CD14-positive monocyte (primary cell): ENCODE data around the gene ZNF708. TPM values are rescaled to one million over a fixed set of nuclear protein-coding genes. Genes with fewer than 3 reads are reported as not detected.
A peak's percentile ranks its signal among the peaks of the same experiment; 100 is the strongest.

ENCODE experiments used
- DNase-seq, 3 donors: peaks; one replicate each; pipeline ENCODE4 v3.0.0-alpha.2; 2011 to 2022
- H2AFZ ChIP-seq: 2 replicates; pipeline ENCODE4 v1.6.0; 2012; ENCODE audit warnings: mild to moderate bottlenecking, low read depth, low read length, inconsistent platforms; ENCODE audit not compliant: insufficient read depth, poor library complexity, severe bottlenecking
- H3K27ac ChIP-seq, 2 donors: 1 replicate in 1 of 2; 2 replicates in 1 of 2; pipeline ENCODE4 v1.5.1; 2012 to 2013; ENCODE audit warnings: low read length in 2 of 2, control low read depth in 1 of 2, inconsistent platforms in 1 of 2, low read depth in 1 of 2, mild to moderate bottlenecking in 1 of 2
- H3K27me3 ChIP-seq, 2 donors: one replicate each; pipeline versions ENCODE4 v1.6.0 to v1.6.1; 2011 to 2013; ENCODE audit warnings: low read length in 2 of 2; ENCODE audit not compliant: control insufficient read depth in 2 of 2, insufficient read depth in 2 of 2
- H3K36me3 ChIP-seq, 2 donors: replicated peaks in 1 of 2; 1 replicate in 1 of 2; 2 replicates in 1 of 2; pipeline versions ENCODE4 v1.5.1 to v1.6.1; 2012 to 2013; ENCODE audit warnings: low read length in 2 of 2, control low read depth in 1 of 2, inconsistent platforms in 1 of 2, mild to moderate bottlenecking in 1 of 2; ENCODE audit not compliant: insufficient read depth in 2 of 2, control insufficient read depth in 1 of 2
- H3K4me1 ChIP-seq, 2 donors: 1 replicate in 1 of 2; 2 replicates in 1 of 2; pipeline versions ENCODE4 v1.5.1 to v1.6.1; 2012 to 2013; ENCODE audit warnings: low read length in 2 of 2, control low read depth in 1 of 2, inconsistent platforms in 1 of 2, mild to moderate bottlenecking in 1 of 2, moderate library complexity in 1 of 2; ENCODE audit not compliant: insufficient read depth in 2 of 2, control insufficient read depth in 1 of 2
- H3K4me2 ChIP-seq: replicated peaks from 2 replicates; pipeline ENCODE3; 2012; ENCODE audit warnings: low read length, moderate library complexity, mild to moderate bottlenecking; ENCODE audit not compliant: poor library complexity, severe bottlenecking; ENCODE audit errors: extremely low read depth
- H3K4me3 ChIP-seq, 3 experiments: fragments of 200-600 bp in 1 of 3; sonication (generic) in 1 of 3; replicated peaks in 1 of 3; 1 replicate in 2 of 3; 2 replicates in 1 of 3; pipeline ENCODE4 v1.5.1; 2011 to 2013; ENCODE audit warnings: low read length in 3 of 3, mild to moderate bottlenecking in 3 of 3, control low read depth in 2 of 3, low read depth in 2 of 3, inconsistent platforms in 1 of 3, moderate library complexity in 1 of 3
- H3K79me2 ChIP-seq: 2 replicates; pipeline ENCODE4 v1.6.0; 2012; ENCODE audit warnings: mild to moderate bottlenecking, control low read depth, inconsistent platforms, low read length, moderate library complexity; ENCODE audit not compliant: insufficient read depth
- H3K9ac ChIP-seq: 2 replicates; pipeline ENCODE4 v1.6.0; 2017; ENCODE audit warnings: low read length, mild to moderate bottlenecking; ENCODE audit not compliant: insufficient read depth, poor library complexity, severe bottlenecking
- H3K9me3 ChIP-seq, 2 donors: replicated peaks in 1 of 2; 1 replicate in 1 of 2; 2 replicates in 1 of 2; pipeline versions ENCODE4 v1.5.1 to v1.6.1; 2012 to 2013; ENCODE audit warnings: low read length in 2 of 2, control low read depth in 1 of 2; ENCODE audit not compliant: control insufficient read depth in 1 of 2, insufficient read depth in 1 of 2
- H4K20me1 ChIP-seq: 2 replicates; pipeline ENCODE4 v1.6.0; 2012; ENCODE audit warnings: mild to moderate bottlenecking, low read length, control low read depth, moderate library complexity; ENCODE audit not compliant: insufficient read depth
- H3K27ac Mint-ChIP-seq, 7 donors: one replicate each; pipeline ENCODE4 v1.8.0; 2020; ENCODE audit warnings: mild to moderate bottlenecking in 7 of 7, mixed read lengths in 7 of 7, moderate library complexity in 6 of 7, inconsistent platforms in 2 of 7
- H3K27me3 Mint-ChIP-seq, 3 donors: one replicate each; pipeline ENCODE4 v1.8.0; 2021 to 2022; ENCODE audit warnings: low read depth in 3 of 3, mild to moderate bottlenecking in 3 of 3, mixed read lengths in 3 of 3, moderate library complexity in 3 of 3, inconsistent platforms in 1 of 3
- H3K36me3 Mint-ChIP-seq, 2 donors: one replicate each; pipeline ENCODE4 v1.8.0; 2020; ENCODE audit warnings: mixed read lengths in 2 of 2, inconsistent platforms in 1 of 2, mild to moderate bottlenecking in 1 of 2
- H3K4me1 Mint-ChIP-seq: one replicate; pipeline ENCODE4 v1.8.0; 2020; ENCODE audit warnings: mild to moderate bottlenecking, mixed read lengths
- H3K4me3 Mint-ChIP-seq, 2 donors: one replicate each; pipeline ENCODE4 v1.8.0; 2020; ENCODE audit warnings: mild to moderate bottlenecking in 2 of 2, mixed read lengths in 2 of 2, moderate library complexity in 1 of 2
- H3K9me3 Mint-ChIP-seq, 7 donors: one replicate each; pipeline ENCODE4 v1.8.0; 2020 to 2022; ENCODE audit warnings: mixed read lengths in 7 of 7, mild to moderate bottlenecking in 6 of 7, moderate library complexity in 6 of 7, inconsistent platforms in 2 of 7
- CTCF ChIP-seq: fragments of 200-600 bp; IDR thresholded peaks from one replicate; pipeline ENCODE4 v1.8.0; 2022; ENCODE audit warnings: antibody characterized with exemption, mild to moderate bottlenecking
- WGBS: methylation state at CpG from one replicate; pipeline ENCODE4 v1.1.5; 2013; ENCODE audit warnings: missing lambda C conversion rate; ENCODE audit not compliant: insufficient coverage; 5-methylcytosine and 5-hydroxymethylcytosine counted together
- intact Hi-C, 2 donors: fragments of 100-400 bp; cut with micrococcal nuclease; formaldehyde crosslinking; loops; one replicate each; pipeline versions ENCODE4 v1.15.0 to v1.15.1; 2023
- polyA plus RNA-seq, 3 donors: library from polyadenylated mRNA; depleted of rRNA in 1 of 3; unstranded in 2 of 3; stranded (reverse) in 1 of 3; fragments of 300-500 nt in 2 of 3; fragments of >200 nt in 1 of 3; fragmentation: Illumina TruSeq in 2 of 3; gene quantifications; 1 replicate in 2 of 3; 2 replicates in 1 of 3; pipeline ENCODE4 v1.2.3, GENCODE V29; 2012 to 2021

The ZNF708 gene
- polyA plus RNA-seq, 3 donors = 2.2 to 5.7 (median 2.3) TPM

DNA sequence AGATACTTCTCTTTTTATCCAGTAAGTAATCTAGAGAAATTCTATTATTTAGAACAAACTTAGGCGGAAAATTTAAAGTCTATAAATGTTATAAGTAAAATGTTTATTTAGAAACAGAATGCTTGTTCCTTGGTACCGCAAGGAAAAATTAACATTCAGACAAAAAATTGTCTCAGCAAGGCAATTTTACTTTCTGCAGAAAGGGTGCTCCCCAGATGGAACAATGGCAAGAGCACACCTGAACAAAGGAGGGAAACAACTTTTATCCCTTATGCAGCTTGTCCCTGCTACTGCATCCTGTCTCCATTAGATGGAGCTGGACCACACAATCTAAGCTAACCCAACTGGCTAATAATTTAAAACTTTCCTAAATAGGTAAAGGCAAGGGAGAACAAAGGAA, 6.5 kb upstream of the ZNF708 start:
- Mint-ChIP-seq H3K4me1 (no peaks in the 10 kb centered on the region), H3K4me3 (no peak overlapping the region), H3K36me3 (no peaks in the 10 kb centered on the region), H3K27me3 (peaks cover 0 to 2% (median 0%) of the 10 kb centered on the region in 3 donors), H3K9me3 (peaks cover 19 to 82% (median 71%) of the 10 kb centered on the region in 7 donors), H3K27ac (no peak overlapping the region)
- H3K4me2 ChIP-seq = no peak overlapping the region
- TF ChIP-seq CTCF = no peak
- WGBS = no CpG with 5 or more reads among the region's 2 CpGs
- H2AFZ ChIP-seq = no peak overlapping the region
- no peak for DNase-seq
- H3K36me3 ChIP-seq = no peaks in the 10 kb centered on the region
- H3K27me3 ChIP-seq = no peaks in the 10 kb centered on the region
- no peaks in the 10 kb centered on the region for H4K20me1 ChIP-seq
- H3K79me2 ChIP-seq = no peaks in the 10 kb centered on the region
- intact Hi-C loops = no loop called here
- H3K4me1 ChIP-seq = no peaks in the 10 kb centered on the region
- no peak overlapping the region for H3K27ac ChIP-seq
- peaks cover 42 to 89% of the 10 kb centered on the region in 2 donors for H3K9me3 ChIP-seq
- no peak overlapping the region for H3K4me3 ChIP-seq
- no peak overlapping the region for H3K9ac ChIP-seq

GRCh38 chr19:21328406-21328805, 804 bp downstream of the ZNF708 start:
- peaks cover 17 to 72% (median 58%) of the 10 kb centered on the region in 7 donors for H3K9me3 Mint-ChIP-seq
- H3K4me1 Mint-ChIP-seq = peaks cover 21% of the 10 kb centered on the region
- DNase-seq = no peak
- intact Hi-C loops = no loop called here
- H3K4me2 ChIP-seq = peak overlapping the region; percentile 66
- no peaks in the 10 kb centered on the region for H3K27me3 ChIP-seq
- WGBS = no CpG with 5 or more reads among the region's 6 CpGs
- peaks cover 13 to 15% of the 10 kb centered on the region in 2 donors for H3K4me1 ChIP-seq
- H3K9me3 ChIP-seq = peaks cover 35 to 39% of the 10 kb centered on the region in 2 donors
- peak overlapping the region; percentile 85 for H2AFZ ChIP-seq
- no peaks in the 10 kb centered on the region for H3K27me3 Mint-ChIP-seq
- peak overlapping the region; percentile 97 to 100 (median 99) for H3K27ac Mint-ChIP-seq
- no peak for TF ChIP-seq CTCF
- peaks cover 4 to 25% of the 10 kb centered on the region in 2 donors for H3K36me3 ChIP-seq
- peaks cover 28 to 40% of the 10 kb centered on the region in 2 donors for H3K36me3 Mint-ChIP-seq
- peak overlapping the region; percentile 99 to 100 for H3K4me3 Mint-ChIP-seq
- H3K4me3 ChIP-seq = peak overlapping the region; percentile 59 to 83 (median 63)
- no peaks in the 10 kb centered on the region for H4K20me1 ChIP-seq
- peaks cover 55% of the 10 kb centered on the region for H3K79me2 ChIP-seq
- H3K27ac ChIP-seq = peak overlapping the region; percentile 96 to 98
- H3K9ac ChIP-seq = peak overlapping the region; percentile 92
